ENCODE data around the gene C3orf20.

- TF ChIP-seq CTCF (IDR thresholded peaks at IDR 0.05): no peak
- TF ChIP-seq SIN3A (IDR thresholded peaks at IDR 0.05; ENCODE audit: borderline replicate concordance, insufficient read depth, low read depth, low read length): no peak
- no peak for TF ChIP-seq POLR2AphosphoS5 (IDR thresholded peaks at IDR 0.05; ENCODE audit: low read depth, low read length)
- no peak for TF ChIP-seq TCF7L2 (IDR thresholded peaks at IDR 0.05; ENCODE audit: low read depth, low read length)
- no peak for TF ChIP-seq REST (IDR thresholded peaks at IDR 0.05; ENCODE audit: insufficient read depth in 1 of 2, low read depth in 2 of 2, low read length in 1 of 2)
Observed at GRCh38 chr3:14804835-14805780, 130.2 kb downstream of the C3orf20 start.
